Keratinocyte (primary cell): ENCODE results near the gene LYZL1. TPM values are rescaled to one million over a fixed set of nuclear protein-coding genes. Genes with fewer than 3 reads are reported as not detected.
"Not testable (repeated sequence)": the region's sequence is repeated elsewhere in the genome, so short reads cannot be mapped to it uniquely, and the experiment has no call there.

ENCODE experiments used
- DNase-seq: peaks from one replicate; pipeline ENCODE4 v3.0.0-alpha.2; 2011; ENCODE audit warnings: low read depth, missing footprints, low spot score
- FAIRE-seq: peaks from 2 replicates; lab custom pipeline; 2011; peaks lifted over from hg19 to GRCh38; lab: Jason Lieb, UNC
- H2AFZ ChIP-seq: 2 replicates; pipeline ENCODE4 v1.6.0; 2012; ENCODE audit warnings: low read length, control low read depth, inconsistent platforms; ENCODE audit not compliant: control insufficient read depth
- H3K27ac ChIP-seq: 2 replicates; pipeline ENCODE4 v1.5.1; 2011; ENCODE audit warnings: low read length; ENCODE audit not compliant: control insufficient read depth, insufficient read depth
- H3K27me3 ChIP-seq: 3 replicates; pipeline ENCODE4 v1.6.0; 2011; ENCODE audit warnings: low read length; ENCODE audit not compliant: control insufficient read depth, insufficient read depth; ENCODE audit errors: extremely low read depth
- H3K36me3 ChIP-seq, 2 experiments: 2 replicates in 1 of 2; 3 replicates in 1 of 2; pipeline ENCODE4 v1.5.1; 2011; ENCODE audit warnings: low read length in 2 of 2, mild to moderate bottlenecking in 1 of 2; ENCODE audit not compliant: control insufficient read depth in 2 of 2, insufficient read depth in 2 of 2; ENCODE audit errors: extremely low read depth in 1 of 2
- H3K4me1 ChIP-seq: 3 replicates; pipeline ENCODE4 v1.5.1; 2011; ENCODE audit warnings: low read length; ENCODE audit not compliant: control insufficient read depth, insufficient read depth; ENCODE audit errors: extremely low read depth
- H3K4me2 ChIP-seq: 3 replicates; pipeline ENCODE4 v1.6.0; 2011; ENCODE audit warnings: low read depth, low read length; ENCODE audit not compliant: control insufficient read depth, insufficient read depth; ENCODE audit errors: extremely low read depth
- H3K4me3 ChIP-seq, 3 experiments: fragments of 200-600 bp in 1 of 3; sonication (generic) in 1 of 3; 2 replicates in 2 of 3; 3 replicates in 1 of 3; pipeline ENCODE4 v1.5.1; 2011 to 2016; ENCODE audit warnings: low read length in 3 of 3, mild to moderate bottlenecking in 3 of 3, control low read depth in 2 of 3, inconsistent platforms in 1 of 3, low read depth in 1 of 3, mixed read lengths in 1 of 3, mixed run types in 1 of 3, moderate library complexity in 1 of 3; ENCODE audit not compliant: control insufficient read depth in 2 of 3, insufficient read depth in 2 of 3; ENCODE audit errors: extremely low read depth in 1 of 3
- H3K79me2 ChIP-seq: 2 replicates; pipeline ENCODE4 v1.6.0; 2012; ENCODE audit warnings: low read length; ENCODE audit not compliant: control insufficient read depth, insufficient read depth
- H3K9ac ChIP-seq: 3 replicates; pipeline ENCODE4 v1.6.0; 2011; ENCODE audit warnings: low read length; ENCODE audit not compliant: control insufficient read depth, insufficient read depth; ENCODE audit errors: extremely low read depth
- H3K9me1 ChIP-seq: 3 replicates; pipeline ENCODE4 v1.6.0; 2011; ENCODE audit warnings: low read length; ENCODE audit not compliant: control insufficient read depth, insufficient read depth; ENCODE audit errors: extremely low read depth
- H3K9me3 ChIP-seq: 2 replicates; pipeline ENCODE4 v1.5.1; 2012; ENCODE audit warnings: low read depth, low read length; ENCODE audit not compliant: control insufficient read depth
- H4K20me1 ChIP-seq: 3 replicates; pipeline ENCODE4 v1.6.0; 2011; ENCODE audit warnings: low read length; ENCODE audit not compliant: control insufficient read depth, insufficient read depth; ENCODE audit errors: extremely low read depth
- CTCF ChIP-seq, 3 experiments: IDR thresholded peaks in 1 of 3; conservative IDR thresholded peaks in 1 of 3; optimal IDR thresholded peaks in 1 of 3; 2 replicates in 2 of 3; 3 replicates in 1 of 3; pipeline versions ENCODE3 to v1.5.1; 2011; ENCODE audit warnings: low read length in 3 of 3, mild to moderate bottlenecking in 3 of 3, moderate library complexity in 2 of 3, control low read depth in 1 of 3, inconsistent platforms in 1 of 3; ENCODE audit not compliant: insufficient read depth in 2 of 3; ENCODE audit errors: extremely low read depth in 1 of 3
- EZH2 ChIP-seq: IDR thresholded peaks from one replicate; pipeline ENCODE4 v1.6.1; 2012; ENCODE audit warnings: inconsistent platforms, mild to moderate bottlenecking, low read length, moderate library complexity
- dilution Hi-C: fragments of 300-500 bp; cut with MboI; formaldehyde crosslinking; loops from one replicate; pipeline ENCODE4 v1.7.0; 2020; ENCODE audit warnings: low sequenced_read_pairs; ENCODE audit not compliant: extremely low pct_ligation_motif_present
- polyA plus RNA-seq, 5 experiments: library from polyadenylated mRNA; depleted of rRNA in 3 of 5; stranded (reverse) in 3 of 5; stranded (forward) in 1 of 5; unstranded in 1 of 5; fragments of >200 nt; gene quantifications; 1 replicate in 1 of 5; 2 replicates in 3 of 5; 3 replicates in 1 of 5; pipeline versions ENCODE4 v1.2.1 to v1.2.3, GENCODE V29; 2011 to 2012; ENCODE audit warnings: missing spikeins in 2 of 5, low read depth in 1 of 5, low replicate concordance in 1 of 5

The LYZL1 gene
- polyA plus RNA-seq, 1 donor (not counting 4 experiments of a cell fraction or from before 2014, with no cell fraction given): not detected

DNA sequence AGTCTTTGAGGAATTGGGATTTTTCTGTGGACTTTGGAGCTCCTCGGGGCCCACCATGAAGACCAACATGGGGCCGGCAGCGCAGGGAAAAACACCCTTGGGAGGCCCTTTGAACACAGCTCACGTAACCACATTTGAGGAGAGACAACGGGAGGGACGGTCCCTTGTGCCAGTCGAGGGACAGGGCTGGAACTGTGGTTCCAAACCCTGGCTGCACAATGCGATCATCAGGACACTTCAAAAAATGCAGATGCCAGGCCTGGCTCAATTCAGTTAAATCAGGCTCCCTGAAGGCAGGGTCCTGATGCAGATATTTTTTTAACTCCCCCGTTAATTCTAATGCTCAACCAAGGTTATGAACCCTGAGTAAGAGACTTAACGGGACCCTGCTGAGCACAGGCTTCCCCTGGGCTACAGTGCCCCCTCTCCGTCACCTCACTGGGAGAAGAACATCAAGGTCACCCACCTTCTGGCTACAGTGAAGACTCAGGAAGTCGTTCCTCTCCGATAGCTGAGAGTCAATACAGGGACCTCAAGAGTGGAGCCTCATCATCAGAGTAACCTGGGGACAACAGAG lies 30.4 kb downstream of the LYZL1 start:
- no peaks in the 10 kb centered on the region for H3K9me1 ChIP-seq
- no peak for TF ChIP-seq CTCF (optimal IDR thresholded peaks at IDR 0.05 in 1 of 3, IDR thresholded peaks at IDR 0.05 in 1 of 3, conservative IDR thresholded peaks at IDR 0.05 in 1 of 3; ENCODE audit: extremely low read depth in 1 of 3, insufficient read depth in 2 of 3, low read length in 3 of 3)
- TF ChIP-seq EZH2: no peak
- dilution Hi-C loops: loop anchor here (25.0 kb wide), 1 partner anchor 182 kb away; no protein-coding TSS in a partner anchor
- no peak overlapping the region for H3K4me2 ChIP-seq
- H3K79me2 ChIP-seq: no peaks in the 10 kb centered on the region
- no peak overlapping the region for H3K4me3 ChIP-seq
- no peak for DNase-seq
- FAIRE-seq: no peak
- H3K9ac ChIP-seq: no peak overlapping the region
- H3K27me3 ChIP-seq: peaks cover 5% of the 10 kb centered on the region
- H3K4me1 ChIP-seq: no peaks in the 10 kb centered on the region
- no peak overlapping the region for H2AFZ ChIP-seq
- no peaks in the 10 kb centered on the region for H4K20me1 ChIP-seq
- H3K36me3 ChIP-seq: no peaks in the 10 kb centered on the region
- no peaks in the 10 kb centered on the region for H3K9me3 ChIP-seq
- no peak overlapping the region for H3K27ac ChIP-seq

GRCh38 chr10:29320680-29321121 lies 31.8 kb downstream of the LYZL1 start:
- H3K4me1 ChIP-seq, H3K79me2 ChIP-seq, DNase-seq, H3K4me2 ChIP-seq, H2AFZ ChIP-seq, H3K36me3 ChIP-seq, FAIRE-seq, H3K27me3 ChIP-seq, H3K27ac ChIP-seq, H3K9ac ChIP-seq, H4K20me1 ChIP-seq, H3K9me3 ChIP-seq, H3K9me1 ChIP-seq, H3K4me3 ChIP-seq: not testable (repeated sequence)
- dilution Hi-C loops: loop anchor here (25.0 kb wide), 1 partner anchor 183 kb away; no protein-coding TSS in a partner anchor

DNA sequence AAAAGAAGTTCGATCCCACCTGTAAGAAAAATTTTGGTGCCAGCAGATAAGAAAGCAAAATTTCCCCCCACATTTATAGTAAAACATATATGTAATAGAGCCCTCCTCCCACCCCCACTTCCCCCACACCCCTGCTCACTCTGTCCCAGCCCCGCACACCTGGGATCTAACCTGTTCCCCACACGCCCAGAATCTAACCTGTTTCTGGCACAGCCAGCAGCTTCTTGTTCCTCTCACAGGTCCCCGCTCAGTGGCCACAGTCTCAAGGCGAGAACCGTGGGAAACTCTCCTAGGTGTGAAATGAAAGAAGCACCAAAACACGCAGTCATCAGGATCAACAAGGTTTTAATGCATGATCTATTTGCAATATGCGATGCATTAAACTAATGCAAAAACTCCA lies 32.8 kb downstream of the LYZL1 start:
- no peaks in the 10 kb centered on the region for H3K4me1 ChIP-seq

More for the DNA sequence above, 32.8 kb downstream of the LYZL1 start:
- Histone ChIP-seq H3K4me2 (no peak overlapping the region), H4K20me1 (no peaks in the 10 kb centered on the region), H3K9ac (no peak overlapping the region), H3K9me3 (no peaks in the 10 kb centered on the region), H3K9me1 (no peaks in the 10 kb centered on the region), H3K27me3 (peaks cover 5% of the 10 kb centered on the region), H3K36me3 (no peaks in the 10 kb centered on the region), H3K4me3 (no peak overlapping the region), H3K27ac (no peak overlapping the region), H3K79me2 (no peaks in the 10 kb centered on the region), H2AFZ (no peak overlapping the region)
- dilution Hi-C loops: loop anchor here (25.0 kb wide), 1 partner anchor 184 kb away; no protein-coding TSS in a partner anchor
- DNase-seq: no peak
- TF ChIP-seq EZH2: no peak
- TF ChIP-seq CTCF (optimal IDR thresholded peaks at IDR 0.05 in 1 of 3, IDR thresholded peaks at IDR 0.05 in 1 of 3, conservative IDR thresholded peaks at IDR 0.05 in 1 of 3; ENCODE audit: extremely low read depth in 1 of 3, insufficient read depth in 2 of 3, low read length in 3 of 3): no peak
- no peak for FAIRE-seq
